Esophagus muscularis mucosa (tissue), 4 donors: ENCODE measurements around the gene ACCS. TPM values are rescaled to one million over a fixed set of nuclear protein-coding genes. Genes with fewer than 3 reads are reported as not detected.

Experiments used
- DNase-seq: peaks from one replicate; pipeline ENCODE4 v3.0.0-alpha.2; 2017; ENCODE audit errors: extremely low spot score
- H3K27ac ChIP-seq, 4 donors: fragments of 200-600 bp; sonication (generic); replicated peaks in 1 of 4; 1 replicate in 3 of 4; 2 replicates in 1 of 4; pipeline ENCODE4 v1.5.1; 2016 to 2019; ENCODE audit warnings: mild to moderate bottlenecking in 1 of 4
- H3K27me3 ChIP-seq, 4 donors: fragments of 200-600 bp; sonication (generic); one replicate each; pipeline versions ENCODE4 v1.5.1 to v1.6.0; 2016 to 2019
- H3K36me3 ChIP-seq, 4 donors: fragments of 200-600 bp; sonication (generic); one replicate each; pipeline ENCODE4 v1.5.1; 2016 to 2019
- H3K4me1 ChIP-seq, 4 donors: fragments of 200-600 bp; sonication (generic); one replicate each; pipeline ENCODE4 v1.5.1; 2016 to 2019
- H3K4me3 ChIP-seq, 4 donors: fragments of 200-600 bp; sonication (generic); 1 replicate in 2 of 4; 2 replicates in 2 of 4; pipeline ENCODE4 v1.5.1; 2016 to 2019; ENCODE audit warnings: mild to moderate bottlenecking in 4 of 4, moderate library complexity in 1 of 4
- H3K9me3 ChIP-seq, 4 donors: fragments of 200-600 bp; sonication (generic); 1 replicate in 3 of 4; 2 replicates in 1 of 4; pipeline ENCODE4 v1.5.1; 2016 to 2019
- CTCF ChIP-seq, 3 experiments: fragments of 200-600 bp in 2 of 3; fragments of 450-650 bp in 1 of 3; sonication (generic) in 2 of 3; IDR thresholded peaks; one replicate each; pipeline ENCODE4 v1.5.1; 2017 to 2019; ENCODE audit warnings: antibody characterized with exemption in 3 of 3, mild to moderate bottlenecking in 2 of 3, moderate library complexity in 1 of 3
- EP300 ChIP-seq: sonication (generic); formaldehyde crosslinking; IDR thresholded peaks from one replicate; pipeline ENCODE4 v1.6.1; 2017; ENCODE audit warnings: antibody characterized with exemption
- POLR2A ChIP-seq: fragments of 450-650 bp; IDR thresholded peaks from one replicate; pipeline ENCODE4 v1.6.1; 2017; ENCODE audit warnings: antibody characterized with exemption, moderate library complexity, mild to moderate bottlenecking, low read depth
- POLR2AphosphoS5 ChIP-seq, 2 donors: sonication (generic); formaldehyde crosslinking; IDR thresholded peaks; one replicate each; pipeline ENCODE4 v1.6.1; 2017; ENCODE audit warnings: antibody characterized with exemption in 2 of 2
- WGBS: methylation state at CpG from one replicate; pipeline ENCODE4 v1.1.5; 2018; 5-methylcytosine and 5-hydroxymethylcytosine counted together
- intact Hi-C: fragments of 100-400 bp; cut with DNase I; formaldehyde crosslinking; loops from one replicate; pipeline ENCODE4 v1.15.1; 2023
- total RNA-seq, 4 donors: library from RNA; depleted of rRNA; stranded (reverse); fragments of >200 nt; gene quantifications; one replicate each; pipeline versions ENCODE4 v1.1.0 to v1.2.1, GENCODE V29; 2016

ACCS gene
- total RNA-seq, 4 donors from 2014 or later, result 8.0 to 19.1 (median 13.5) TPM

GRCh38 chr11:44095506-44096359, 29.7 kb downstream of the ACCS start, which contains the start of gene EXT2:
Gene EXT2 (plus strand): TSS chr11:44095678. CDS start chr11:44107713, 12,035 bp downstream.
- no peaks in the 10 kb centered on the region for H3K27me3 ChIP-seq
- intact Hi-C loops, result loop anchor here (5.0 kb wide), 1 partner anchor 427 kb away; no protein-coding TSS in a partner anchor
- 1% methylated on average over 32 of the region's 83 CpGs for WGBS

GRCh38 chr11:44096360-44097185, 30.5 kb downstream of the ACCS start:
- no peak for TF ChIP-seq CTCF (IDR thresholded peaks at IDR 0.05)
- no peak for TF ChIP-seq POLR2AphosphoS5 (IDR thresholded peaks at IDR 0.05)
- TF ChIP-seq POLR2A, result no peak
- no peak for TF ChIP-seq EP300
- Histone ChIP-seq H3K9me3 (no peaks in the 10 kb centered on the region), H3K4me1 (peaks cover 8 to 35% (median 31%) of the 10 kb centered on the region in 4 donors), H3K4me3 (peak overlapping the region; percentile 77 to 96 (median 90)), H3K36me3 (peaks cover 0 to 9% (median 4%) of the 10 kb centered on the region in 4 donors), H3K27me3 (no peaks in the 10 kb centered on the region), H3K27ac (peak overlapping the region in 2 of 4 donors; percentile 83 to 87)
- DNase-seq, result no peak
- WGBS, result 22% methylated on average over 11 of the region's 18 CpGs
- intact Hi-C loops, result loop anchor here (5.0 kb wide), 1 partner anchor 426 kb away; no protein-coding TSS in a partner anchor

More at GRCh38 chr11:44095506-44096359, 29.7 kb downstream of the ACCS start, which contains the start of gene EXT2:
- peaks cover 0 to 9% (median 4%) of the 10 kb centered on the region in 4 donors for H3K36me3 ChIP-seq
- peaks cover 8 to 31% (median 29%) of the 10 kb centered on the region in 4 donors for H3K4me1 ChIP-seq
- H3K27ac ChIP-seq, result peak within 1 kb of the TSS; percentile 83 to 89 (median 87)
- peak; percentile 96 for DNase-seq
- H3K9me3 ChIP-seq, result no peaks in the 10 kb centered on the region
- H3K4me3 ChIP-seq, result peak within 1 kb of the TSS; percentile 77 to 96 (median 90)
- TF ChIP-seq POLR2A, result no peak
- peak; percentile 93 to 95 (median 95) for TF ChIP-seq CTCF (IDR thresholded peaks at IDR 0.05)
- no peak for TF ChIP-seq EP300
- TF ChIP-seq POLR2AphosphoS5 (IDR thresholded peaks at IDR 0.05), result peak; percentile 80 to 81

- no peak overlapping the region for H3K27ac ChIP-seq
- H3K36me3 ChIP-seq, result peaks cover 0 to 9% (median 4%) of the 10 kb centered on the region in 4 donors
- intact Hi-C loops, result loop anchor here (5.0 kb wide), 1 partner anchor 424 kb away; no protein-coding TSS in a partner anchor
- no peaks in the 10 kb centered on the region for H3K27me3 ChIP-seq
- H3K9me3 ChIP-seq, result no peaks in the 10 kb centered on the region
- TF ChIP-seq POLR2AphosphoS5 (IDR thresholded peaks at IDR 0.05), result no peak
- TF ChIP-seq EP300, result no peak
- TF ChIP-seq CTCF (IDR thresholded peaks at IDR 0.05), result no peak
- no peak for TF ChIP-seq POLR2A
- WGBS, result 80% methylated on average over 2 of the region's 2 CpGs
- peaks cover 11 to 35% (median 33%) of the 10 kb centered on the region in 4 donors for H3K4me1 ChIP-seq
- DNase-seq, result no peak
- H3K4me3 ChIP-seq, result no peak overlapping the region
These were observed 31.8 kb downstream of the ACCS start for GRCh38 chr11:44097821-44098220.

DNA sequence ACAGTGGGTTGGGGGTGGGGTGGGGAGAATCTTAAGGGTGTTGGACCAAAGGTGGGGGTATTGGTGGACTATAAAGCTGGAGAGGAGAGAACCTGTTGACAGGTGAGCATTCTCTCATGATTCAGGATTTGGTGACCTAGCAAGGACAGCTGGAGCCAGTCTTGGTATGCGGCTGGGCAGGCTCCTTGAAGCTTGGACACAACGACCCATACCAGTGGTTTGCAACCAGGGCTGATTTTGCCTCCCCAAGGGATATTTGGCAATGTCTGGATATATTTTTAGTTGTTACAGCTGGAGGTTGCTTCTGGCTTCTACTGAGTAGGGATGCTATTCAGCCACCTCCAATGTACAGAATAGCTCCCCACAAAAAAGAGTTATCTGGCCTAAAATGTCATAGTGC, 35.0 kb downstream of the ACCS start:
- no peak overlapping the region for H3K27ac ChIP-seq
- TF ChIP-seq POLR2AphosphoS5 (IDR thresholded peaks at IDR 0.05), result no peak
- no peak for TF ChIP-seq EP300
- no peak for TF ChIP-seq CTCF (IDR thresholded peaks at IDR 0.05)
- no peak for TF ChIP-seq POLR2A
- H3K9me3 ChIP-seq, result no peaks in the 10 kb centered on the region
- intact Hi-C loops, result no loop called here
- 100% methylated on average over 2 of the region's 2 CpGs for WGBS
- no peak overlapping the region for H3K4me3 ChIP-seq
- H3K36me3 ChIP-seq, result peaks cover 0 to 9% (median 4%) of the 10 kb centered on the region in 4 donors
- no peak for DNase-seq
- no peaks in the 10 kb centered on the region for H3K27me3 ChIP-seq
- peaks cover 8 to 22% (median 17%) of the 10 kb centered on the region in 4 donors for H3K4me1 ChIP-seq
